Measurements from ENCODE around the gene NXNL1. TPM values are rescaled to one million over a fixed set of nuclear protein-coding genes. Genes with fewer than 3 reads are reported as not detected.

Gene NXNL1
- total RNA-seq, 1 experiment from 2014 or later, result not detected

GRCh38 chr19:17419621-17420474 is 40.9 kb downstream of the NXNL1 start, which contains the start of gene MVB12A:
MVB12A (plus strand) TSS chr19:17420047; CDS start chr19:17420136, 89 bp downstream.
- Mint-ChIP-seq H3K36me3 (ENCODE audit: insufficient read depth, unreplicated experiment) (peaks cover 19% of the 10 kb centered on the region), H3K4me3 (ENCODE audit: unreplicated experiment) (peak within 1 kb of the TSS; percentile 88), H3K9me3 (ENCODE audit: unreplicated experiment) (no peaks in the 10 kb centered on the region), H3K4me1 (ENCODE audit: insufficient read depth, unreplicated experiment) (peaks cover 16% of the 10 kb centered on the region), H3K27ac (ENCODE audit: low read depth, unreplicated experiment) (peak within 1 kb of the TSS; percentile 95), H3K27me3 (ENCODE audit: insufficient read depth, unreplicated experiment) (no peaks in the 10 kb centered on the region)
- POLR2A ChIA-PET, result interaction anchor here (0.7 to 1.9 kb wide), 16 partner anchors 10 to 152 kb away, joined by 3 to 15 read pairs (median 6); partner anchors contain the start of genes ANO8, BABAM1, BST2 and MRPL34
- BruUV-seq (replicated peaks), result no TSS peak
- CTCF ChIA-PET, result interaction anchor here (0.6 to 1.2 kb wide), 6 partner anchors 21 to 506 kb away, joined by 3 to 8 read pairs (median 4); no protein-coding TSS in a partner anchor
- DNase-seq (ENCODE audit: unreplicated experiment), result peak; percentile 98
- intact Hi-C loops (cut with micrococcal nuclease), result loop anchor here (1.0 kb wide), 1 partner anchor 30 kb away; no protein-coding TSS in a partner anchor
- TF ChIP-seq CTCF (IDR thresholded peaks at IDR 0.05; ENCODE audit: unreplicated experiment), result no peak

- CTCF ChIA-PET, result interaction anchor here (0.9 to 1.2 kb wide), 3 partner anchors 28 to 347 kb away, joined by 3 to 5 read pairs (median 4); no protein-coding TSS in a partner anchor
Measured at GRCh38 chr19:17419154-17419620, 41.5 kb downstream of the NXNL1 start.

GRCh38 chr19:17418710-17419109 is 42.0 kb downstream of the NXNL1 start:
- ChIA-PET POLR2A (interaction anchor here (1.1 to 1.9 kb wide), 7 partner anchors 11 to 113 kb away, joined by 3 to 15 read pairs (median 8); partner anchors contain the start of genes ANO8, DDA1, MRPL34 and PGLS), CTCF (interaction anchor here (0.9 to 1.2 kb wide), 2 partner anchors 48 to 348 kb away, joined by 4 to 5 read pairs; no protein-coding TSS in a partner anchor)
- Mint-ChIP-seq H3K27me3 (ENCODE audit: insufficient read depth, unreplicated experiment) (no peaks in the 10 kb centered on the region), H3K4me3 (ENCODE audit: unreplicated experiment) (peak overlapping the region; percentile 88), H3K4me1 (ENCODE audit: insufficient read depth, unreplicated experiment) (peaks cover 16% of the 10 kb centered on the region), H3K27ac (ENCODE audit: low read depth, unreplicated experiment) (peak overlapping the region; percentile 95), H3K36me3 (ENCODE audit: insufficient read depth, unreplicated experiment) (peaks cover 21% of the 10 kb centered on the region), H3K9me3 (ENCODE audit: unreplicated experiment) (no peaks in the 10 kb centered on the region)
- no peak for TF ChIP-seq CTCF (IDR thresholded peaks at IDR 0.05; ENCODE audit: unreplicated experiment)
- no peak for DNase-seq (ENCODE audit: unreplicated experiment)
- intact Hi-C loops (cut with micrococcal nuclease), result loop anchor here (1.0 kb wide), 1 partner anchor 32 kb away; no protein-coding TSS in a partner anchor
- BruUV-seq (replicated peaks), result no TSS peak

More at GRCh38 chr19:17419154-17419620, 41.5 kb downstream of the NXNL1 start:
- BruUV-seq (replicated peaks), result TSS peak; percentile 97
- POLR2A ChIA-PET, result interaction anchor here (0.7 to 1.9 kb wide), 15 partner anchors 9 to 151 kb away, joined by 3 to 15 read pairs (median 5); partner anchors contain the start of genes ANO8, BABAM1, BST2 and MRPL34
- intact Hi-C loops (cut with micrococcal nuclease), result loop anchor here (1.0 kb wide), 1 partner anchor 31 kb away; no protein-coding TSS in a partner anchor
- peaks cover 16% of the 10 kb centered on the region for H3K4me1 Mint-ChIP-seq (ENCODE audit: insufficient read depth, unreplicated experiment)
- peak overlapping the region; percentile 88 for H3K4me3 Mint-ChIP-seq (ENCODE audit: unreplicated experiment)
- peak overlapping the region; percentile 95 for H3K27ac Mint-ChIP-seq (ENCODE audit: low read depth, unreplicated experiment)
- no peak for DNase-seq (ENCODE audit: unreplicated experiment)
- TF ChIP-seq CTCF (IDR thresholded peaks at IDR 0.05; ENCODE audit: unreplicated experiment), result no peak
- H3K9me3 Mint-ChIP-seq (ENCODE audit: unreplicated experiment), result no peaks in the 10 kb centered on the region
- H3K27me3 Mint-ChIP-seq (ENCODE audit: insufficient read depth, unreplicated experiment), result no peaks in the 10 kb centered on the region
- peaks cover 21% of the 10 kb centered on the region for H3K36me3 Mint-ChIP-seq (ENCODE audit: insufficient read depth, unreplicated experiment)
